ENCODE data around the gene SYTL4. TPM values are rescaled to one million over a fixed set of nuclear protein-coding genes. Genes with fewer than 3 reads are reported as not detected.

SYTL4 gene
- total RNA-seq, 1 donor from 2014 or later = 2.1 TPM

DNA sequence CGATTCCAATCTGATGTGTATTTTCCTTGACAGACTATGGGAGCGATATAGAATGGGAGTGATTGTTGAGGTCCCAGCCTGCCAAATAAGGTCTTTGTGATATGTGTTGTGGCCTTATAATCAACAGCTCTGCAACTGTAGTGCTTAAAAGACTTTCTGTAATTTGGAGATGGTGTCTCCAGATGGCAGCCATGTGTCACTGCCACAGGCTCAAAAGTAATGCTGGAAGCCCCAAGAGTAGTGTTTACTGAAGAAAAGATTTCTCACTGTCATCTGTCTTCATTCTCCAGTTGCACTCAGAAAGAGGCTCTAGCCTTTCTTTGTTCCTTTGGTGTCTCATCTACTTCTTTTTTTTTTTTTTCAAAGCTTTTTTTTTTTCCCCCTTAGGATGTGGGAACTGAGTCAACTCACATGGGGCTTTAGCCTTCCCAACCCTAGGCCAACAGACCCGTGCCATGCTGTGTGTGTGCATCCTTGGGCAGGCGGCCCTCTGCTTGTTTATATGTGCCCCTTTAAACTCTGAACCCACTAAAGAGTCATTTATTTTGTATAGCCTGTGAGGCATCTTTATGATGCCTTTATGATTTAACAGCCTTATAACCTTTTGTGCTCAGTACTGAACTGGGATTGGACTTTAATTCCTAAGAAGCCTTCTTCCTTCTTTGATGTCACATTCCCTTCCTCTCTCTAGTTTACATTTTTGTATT lies 72.3 kb downstream of the SYTL4 start:
- H3K36me3 ChIP-seq = no peaks in the 10 kb centered on the region
- H3K27ac ChIP-seq (replicated peaks) = peak overlapping the region; percentile 30
- no peaks in the 10 kb centered on the region for H3K27me3 ChIP-seq (ENCODE audit: low read depth)
- H3K4me3 ChIP-seq = no peak overlapping the region
- no peaks in the 10 kb centered on the region for H3K9me3 ChIP-seq (replicated peaks)
- intact Hi-C loops (cut with micrococcal nuclease) = no loop called here
- no peaks in the 10 kb centered on the region for H3K4me1 ChIP-seq
- TF ChIP-seq, protein P1, sequence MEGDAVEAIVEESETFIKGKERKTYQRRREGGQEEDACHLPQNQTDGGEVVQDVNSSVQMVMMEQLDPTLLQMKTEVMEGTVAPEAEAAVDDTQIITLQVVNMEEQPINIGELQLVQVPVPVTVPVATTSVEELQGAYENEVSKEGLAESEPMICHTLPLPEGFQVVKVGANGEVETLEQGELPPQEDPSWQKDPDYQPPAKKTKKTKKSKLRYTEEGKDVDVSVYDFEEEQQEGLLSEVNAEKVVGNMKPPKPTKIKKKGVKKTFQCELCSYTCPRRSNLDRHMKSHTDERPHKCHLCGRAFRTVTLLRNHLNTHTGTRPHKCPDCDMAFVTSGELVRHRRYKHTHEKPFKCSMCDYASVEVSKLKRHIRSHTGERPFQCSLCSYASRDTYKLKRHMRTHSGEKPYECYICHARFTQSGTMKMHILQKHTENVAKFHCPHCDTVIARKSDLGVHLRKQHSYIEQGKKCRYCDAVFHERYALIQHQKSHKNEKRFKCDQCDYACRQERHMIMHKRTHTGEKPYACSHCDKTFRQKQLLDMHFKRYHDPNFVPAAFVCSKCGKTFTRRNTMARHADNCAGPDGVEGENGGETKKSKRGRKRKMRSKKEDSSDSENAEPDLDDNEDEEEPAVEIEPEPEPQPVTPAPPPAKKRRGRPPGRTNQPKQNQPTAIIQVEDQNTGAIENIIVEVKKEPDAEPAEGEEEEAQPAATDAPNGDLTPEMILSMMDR (IDR thresholded peaks at IDR 0.05; ENCODE audit: borderline replicate concordance) = no peak
- DNase-seq = no peak

DNA sequence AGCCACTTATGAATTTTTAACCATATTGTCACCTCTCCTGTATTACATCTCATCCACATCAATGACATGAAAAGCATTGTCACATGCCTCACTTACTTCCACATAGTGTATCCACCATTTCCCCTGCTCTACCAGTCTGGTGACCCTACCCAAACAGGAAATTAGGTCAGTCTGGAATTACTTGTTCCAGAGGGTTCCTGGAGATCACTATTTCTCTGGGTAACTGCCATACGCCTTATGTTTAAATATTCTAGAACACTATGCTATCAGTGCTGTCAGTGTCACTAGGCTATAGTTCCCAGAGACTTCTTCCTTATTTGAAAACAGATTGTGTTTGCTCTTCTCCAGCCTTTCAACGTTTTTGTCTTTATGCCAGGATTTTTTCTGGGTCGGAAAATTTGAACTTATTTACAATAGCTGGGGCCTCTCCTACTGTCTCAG lies 73.0 kb downstream of the SYTL4 start:
- Histone ChIP-seq H3K9me3 (replicated peaks) (no peaks in the 10 kb centered on the region), H3K4me1 (no peaks in the 10 kb centered on the region), H3K36me3 (no peaks in the 10 kb centered on the region), H3K27ac (replicated peaks) (peak overlapping the region; percentile 30), H3K4me3 (no peak overlapping the region), H3K27me3 (ENCODE audit: low read depth) (no peaks in the 10 kb centered on the region)
- intact Hi-C loops (cut with micrococcal nuclease) = no loop called here
- no peak for DNase-seq
- TF ChIP-seq, protein P1 (IDR thresholded peaks at IDR 0.05; ENCODE audit: borderline replicate concordance) = no peak

DNA sequence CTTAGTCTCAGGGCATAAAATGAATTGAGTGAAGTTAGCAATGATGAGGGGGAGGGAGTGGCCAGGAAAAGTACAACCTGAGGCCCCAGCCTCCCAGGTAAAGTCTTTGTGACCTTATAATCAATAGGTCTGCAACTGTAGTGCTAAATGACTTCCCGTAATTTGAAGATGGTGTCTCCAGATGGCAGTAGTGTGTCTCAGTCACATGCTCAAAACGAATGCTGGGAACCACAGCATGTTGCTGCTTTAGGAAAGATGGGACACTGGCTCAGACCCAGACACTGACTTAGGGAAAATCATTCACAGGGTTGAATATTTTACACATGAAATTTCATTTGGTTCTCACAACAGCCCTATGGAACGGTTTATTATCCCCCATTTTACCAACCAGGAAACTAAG lies 77.7 kb downstream of the SYTL4 start:
- no peaks in the 10 kb centered on the region for H3K36me3 ChIP-seq
- no peaks in the 10 kb centered on the region for H3K9me3 ChIP-seq (replicated peaks)
- H3K27ac ChIP-seq (replicated peaks) = no peak overlapping the region
- intact Hi-C loops (cut with micrococcal nuclease) = no loop called here
- no peaks in the 10 kb centered on the region for H3K4me1 ChIP-seq
- no peak overlapping the region for H3K4me3 ChIP-seq
- H3K27me3 ChIP-seq (ENCODE audit: low read depth) = no peaks in the 10 kb centered on the region
- TF ChIP-seq, protein P1 (IDR thresholded peaks at IDR 0.05; ENCODE audit: borderline replicate concordance) = no peak
- DNase-seq = no peak

DNA sequence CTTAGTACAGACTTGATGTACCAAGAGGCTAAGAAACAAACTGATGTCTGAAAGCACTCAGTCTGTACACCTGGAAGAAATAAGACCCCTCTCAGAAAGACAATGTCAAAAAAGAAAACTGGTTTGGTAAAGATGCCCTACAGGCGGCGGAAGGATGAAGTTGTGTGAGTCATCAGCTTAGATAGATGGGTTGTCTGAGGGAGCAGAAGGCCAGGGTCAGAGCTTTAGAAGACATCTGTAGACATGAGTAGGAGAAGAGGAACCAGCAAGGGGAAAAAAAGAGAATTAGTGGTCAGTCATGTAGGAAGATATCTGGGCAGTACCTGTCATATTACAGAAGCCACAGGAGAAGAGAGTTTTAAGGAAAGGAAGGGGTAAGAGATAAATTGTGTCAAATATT lies 79.7 kb downstream of the SYTL4 start:
- H3K4me1 ChIP-seq = peaks cover 2% of the 10 kb centered on the region
- no peaks in the 10 kb centered on the region for H3K27me3 ChIP-seq (ENCODE audit: low read depth)
- TF ChIP-seq, protein P1 (IDR thresholded peaks at IDR 0.05; ENCODE audit: borderline replicate concordance) = no peak
- H3K36me3 ChIP-seq = no peaks in the 10 kb centered on the region
- H3K9me3 ChIP-seq (replicated peaks) = no peaks in the 10 kb centered on the region
- H3K4me3 ChIP-seq = no peak overlapping the region
- intact Hi-C loops (cut with micrococcal nuclease) = no loop called here
- H3K27ac ChIP-seq (replicated peaks) = no peak overlapping the region
- DNase-seq = no peak

DNA sequence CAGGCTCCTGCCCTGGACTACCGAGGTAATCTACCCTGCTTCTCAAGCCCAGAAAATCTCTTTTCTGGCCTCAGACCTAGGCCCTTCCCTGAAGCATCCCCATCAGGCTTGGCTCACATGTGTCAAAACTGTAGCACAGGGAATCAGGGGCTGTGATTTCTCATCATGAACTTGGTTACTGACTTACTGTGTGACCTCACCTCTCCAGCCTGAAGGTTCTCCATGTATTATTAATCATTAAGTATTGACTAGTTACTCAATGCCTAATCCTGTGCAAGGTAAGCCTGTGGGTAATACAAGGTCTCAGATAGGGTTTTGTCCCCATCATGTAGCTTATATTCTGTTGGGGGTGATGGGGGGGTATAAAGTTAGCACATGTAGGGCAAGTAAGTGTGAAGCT lies 81.1 kb downstream of the SYTL4 start:
- H3K4me1 ChIP-seq = peaks cover 5% of the 10 kb centered on the region
- TF ChIP-seq, protein P1 (IDR thresholded peaks at IDR 0.05; ENCODE audit: borderline replicate concordance) = no peak
- intact Hi-C loops (cut with micrococcal nuclease) = no loop called here

More for the DNA sequence above, 81.1 kb downstream of the SYTL4 start:
- no peak for DNase-seq
- H3K27ac ChIP-seq (replicated peaks) = peak overlapping the region; percentile 87
- no peaks in the 10 kb centered on the region for H3K27me3 ChIP-seq (ENCODE audit: low read depth)
- no peak overlapping the region for H3K4me3 ChIP-seq
- no peaks in the 10 kb centered on the region for H3K9me3 ChIP-seq (replicated peaks)
- H3K36me3 ChIP-seq = no peaks in the 10 kb centered on the region

Measured in left ventricle myocardium inferior (tissue), 1 donor.